Immature natural killer cell (primary cell): ENCODE data around the gene ARPC1A. TPM values are rescaled to one million over a fixed set of nuclear protein-coding genes. Genes with fewer than 3 reads are reported as not detected.
A peak's percentile ranks its signal among the peaks of the same experiment; 100 is the strongest.
"Not testable (repeated sequence)": the region's sequence is repeated elsewhere in the genome, so short reads cannot be mapped to it uniquely, and the experiment has no call there.

Experiments used
- DNase-seq, 3 donors: peaks; one replicate each; pipeline ENCODE4 v3.0.0; 2022; ENCODE audit warnings: mixed read lengths in 1 of 3
- H3K27ac Mint-ChIP-seq, 6 donors: one replicate each; pipeline ENCODE4 v1.8.0; 2020; ENCODE audit warnings: mixed read lengths in 6 of 6, mild to moderate bottlenecking in 5 of 6, inconsistent platforms in 4 of 6, moderate library complexity in 3 of 6
- H3K27me3 Mint-ChIP-seq, 3 donors: one replicate each; pipeline ENCODE4 v1.8.0; 2020 to 2021; ENCODE audit warnings: low read depth in 3 of 3, mild to moderate bottlenecking in 3 of 3, mixed read lengths in 3 of 3, moderate library complexity in 3 of 3, inconsistent platforms in 1 of 3
- H3K36me3 Mint-ChIP-seq, 3 donors: one replicate each; pipeline ENCODE4 v1.8.0; 2020; ENCODE audit warnings: mixed read lengths in 3 of 3, inconsistent platforms in 2 of 3, mild to moderate bottlenecking in 2 of 3
- H3K4me1 Mint-ChIP-seq, 2 donors: one replicate each; pipeline ENCODE4 v1.8.0; 2020; ENCODE audit warnings: inconsistent platforms in 2 of 2, mild to moderate bottlenecking in 2 of 2, mixed read lengths in 2 of 2, moderate library complexity in 1 of 2
- H3K4me3 Mint-ChIP-seq, 5 donors: one replicate each; pipeline ENCODE4 v1.8.0; 2020; ENCODE audit warnings: mild to moderate bottlenecking in 5 of 5, mixed read lengths in 5 of 5, inconsistent platforms in 3 of 5, moderate library complexity in 3 of 5
- H3K9me3 Mint-ChIP-seq, 6 donors: one replicate each; pipeline ENCODE4 v1.8.0; 2020; ENCODE audit warnings: mild to moderate bottlenecking in 6 of 6, mixed read lengths in 6 of 6, inconsistent platforms in 4 of 6, moderate library complexity in 3 of 6
- polyA plus RNA-seq, 3 donors: library from polyadenylated mRNA; unstranded; fragments of 300-500 nt; fragmentation: Illumina TruSeq; gene quantifications; one replicate each; pipeline ENCODE4 v1.2.3, GENCODE V29; 2021

The ARPC1A gene
- polyA plus RNA-seq, 3 donors from 2014 or later, result 26.6 to 49.2 (median 39.5) TPM

DNA sequence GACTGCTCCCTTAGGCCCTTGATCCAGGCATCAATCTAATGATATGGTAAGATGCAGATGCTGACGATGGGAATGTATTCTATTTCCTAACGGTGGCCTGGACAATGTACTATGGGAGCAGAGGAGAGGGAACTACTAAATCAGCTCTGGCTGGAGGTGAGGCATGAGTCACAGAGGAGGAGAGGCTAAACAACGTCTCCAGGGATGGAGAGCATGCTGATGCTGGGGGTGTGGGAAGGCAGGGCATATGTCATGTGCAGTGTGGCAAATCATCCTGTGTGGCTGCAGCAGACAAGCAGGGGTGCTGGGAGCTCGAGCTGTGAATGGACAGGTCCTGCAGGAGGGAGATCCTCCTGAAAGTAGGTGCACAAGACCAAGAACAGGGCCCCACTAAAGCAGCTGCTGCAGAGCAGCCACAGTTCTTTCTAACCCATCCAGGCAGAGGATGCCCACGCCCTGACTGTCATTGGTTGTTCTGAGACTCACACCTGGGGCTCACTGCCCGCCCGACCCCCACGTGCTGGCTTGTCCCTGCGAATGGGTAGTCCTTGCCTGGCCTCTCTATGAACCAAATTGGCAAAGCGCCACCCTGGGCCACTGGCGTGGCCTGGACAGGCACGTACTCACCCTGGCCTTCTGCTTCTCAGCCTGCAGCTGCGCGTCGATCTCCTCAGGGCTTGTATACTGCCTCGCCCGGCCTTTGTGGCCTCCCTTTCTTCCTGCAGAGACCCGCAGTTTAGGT is 78.7 kb downstream of the ARPC1A start:
- Mint-ChIP-seq H3K36me3 (peaks cover 12 to 19% (median 12%) of the 10 kb centered on the region in 3 donors), H3K4me1 (peaks cover 46 to 55% of the 10 kb centered on the region in 2 donors), H3K27me3 (peaks cover 9 to 25% (median 21%) of the 10 kb centered on the region in 3 donors), H3K27ac (peak overlapping the region; percentile 35 to 90 (median 78)), H3K4me3 (peak overlapping the region in 4 of 5 donors; percentile 29 to 80 (median 46)), H3K9me3 (no peaks in the 10 kb centered on the region)
- DNase-seq, result no peak

DNA sequence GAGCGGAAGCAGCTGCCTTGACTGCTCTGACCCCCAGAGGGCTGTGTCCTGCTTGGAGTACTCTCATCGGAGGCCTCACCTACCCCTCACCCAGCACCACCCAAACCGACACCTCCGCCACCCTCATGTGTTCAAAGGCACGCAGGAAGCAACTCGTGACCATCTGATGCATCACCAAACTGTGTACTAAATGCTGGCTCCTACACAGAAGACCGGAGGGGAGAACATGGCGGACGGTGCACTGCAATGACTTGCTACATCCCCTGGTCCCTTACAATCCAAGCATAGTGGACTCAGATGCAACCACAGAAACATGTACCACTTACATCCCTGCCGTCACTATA is 79.3 kb downstream of the ARPC1A start:
- Mint-ChIP-seq H3K27me3 (peaks cover 9 to 25% (median 23%) of the 10 kb centered on the region in 3 donors), H3K27ac (peak overlapping the region; percentile 35 to 90 (median 74)), H3K4me1 (peaks cover 50 to 60% of the 10 kb centered on the region in 2 donors), H3K4me3 (peak overlapping the region in 3 of 5 donors; percentile 29 to 80 (median 58)), H3K9me3 (no peaks in the 10 kb centered on the region), H3K36me3 (peaks cover 12 to 19% (median 12%) of the 10 kb centered on the region in 3 donors)
- peak in 2 of 3 donors; percentile 25 to 71 for DNase-seq

DNA sequence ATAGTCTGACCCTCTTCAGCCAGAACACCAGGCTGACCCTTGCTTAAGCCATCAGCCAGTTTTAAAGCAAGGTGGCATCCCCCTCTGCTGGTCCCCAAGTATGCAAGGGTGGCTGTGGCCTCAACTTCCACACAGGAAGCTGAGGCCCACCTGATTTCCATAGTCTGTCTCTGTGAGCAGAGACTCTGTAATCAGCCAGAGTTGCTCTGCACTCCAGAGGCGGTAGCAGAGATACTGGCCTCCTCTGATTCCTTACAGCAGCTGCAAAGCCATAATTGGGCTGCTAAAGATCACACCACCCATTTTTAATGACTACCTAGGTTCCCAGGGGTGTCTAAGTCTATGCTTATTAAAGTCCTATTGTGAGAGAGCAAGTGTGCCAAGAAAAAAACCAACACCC is 80.9 kb downstream of the ARPC1A start:
- Mint-ChIP-seq H3K9me3 (no peaks in the 10 kb centered on the region), H3K27me3 (peaks cover 12 to 25% (median 24%) of the 10 kb centered on the region in 3 donors), H3K36me3 (peaks cover 13 to 26% (median 16%) of the 10 kb centered on the region in 3 donors), H3K4me3 (peak overlapping the region; percentile 25 to 94 (median 90)), H3K4me1 (peaks cover 54 to 68% of the 10 kb centered on the region in 2 donors), H3K27ac (peak overlapping the region; percentile 28 to 98 (median 96))
- no peak for DNase-seq

DNA sequence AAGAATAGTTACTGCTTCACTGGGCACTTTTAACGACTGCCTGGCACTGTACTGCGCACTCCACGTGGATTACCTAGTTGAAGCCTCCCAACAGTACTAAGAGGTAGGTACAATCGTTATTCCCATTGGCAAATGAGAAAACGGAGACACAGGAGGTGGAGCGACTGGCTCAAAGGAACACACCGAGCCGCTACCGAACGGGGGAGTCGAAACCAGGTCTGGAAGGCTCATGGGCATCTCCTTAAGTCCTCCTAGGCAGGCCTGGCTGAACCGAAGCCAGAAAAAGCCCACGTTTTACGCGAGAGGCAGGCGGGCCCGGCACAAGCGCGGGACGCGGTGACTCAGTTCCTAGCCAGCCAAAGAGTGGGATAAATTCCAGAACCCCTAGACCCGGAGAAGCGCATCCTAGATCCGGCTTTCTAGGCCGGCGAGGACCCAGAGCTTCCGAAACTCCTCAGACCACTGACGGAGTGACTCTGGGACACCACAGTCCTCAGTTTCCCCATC is 82.2 kb downstream of the ARPC1A start:
- Mint-ChIP-seq H3K4me1 (peaks cover 55 to 68% of the 10 kb centered on the region in 2 donors), H3K27ac (peak overlapping the region; percentile 94 to 98 (median 96)), H3K36me3 (peaks cover 15 to 33% (median 17%) of the 10 kb centered on the region in 3 donors), H3K27me3 (peaks cover 12 to 25% (median 25%) of the 10 kb centered on the region in 3 donors), H3K9me3 (no peaks in the 10 kb centered on the region), H3K4me3 (peak overlapping the region; percentile 90 to 95 (median 94))
- no peak for DNase-seq

DNA sequence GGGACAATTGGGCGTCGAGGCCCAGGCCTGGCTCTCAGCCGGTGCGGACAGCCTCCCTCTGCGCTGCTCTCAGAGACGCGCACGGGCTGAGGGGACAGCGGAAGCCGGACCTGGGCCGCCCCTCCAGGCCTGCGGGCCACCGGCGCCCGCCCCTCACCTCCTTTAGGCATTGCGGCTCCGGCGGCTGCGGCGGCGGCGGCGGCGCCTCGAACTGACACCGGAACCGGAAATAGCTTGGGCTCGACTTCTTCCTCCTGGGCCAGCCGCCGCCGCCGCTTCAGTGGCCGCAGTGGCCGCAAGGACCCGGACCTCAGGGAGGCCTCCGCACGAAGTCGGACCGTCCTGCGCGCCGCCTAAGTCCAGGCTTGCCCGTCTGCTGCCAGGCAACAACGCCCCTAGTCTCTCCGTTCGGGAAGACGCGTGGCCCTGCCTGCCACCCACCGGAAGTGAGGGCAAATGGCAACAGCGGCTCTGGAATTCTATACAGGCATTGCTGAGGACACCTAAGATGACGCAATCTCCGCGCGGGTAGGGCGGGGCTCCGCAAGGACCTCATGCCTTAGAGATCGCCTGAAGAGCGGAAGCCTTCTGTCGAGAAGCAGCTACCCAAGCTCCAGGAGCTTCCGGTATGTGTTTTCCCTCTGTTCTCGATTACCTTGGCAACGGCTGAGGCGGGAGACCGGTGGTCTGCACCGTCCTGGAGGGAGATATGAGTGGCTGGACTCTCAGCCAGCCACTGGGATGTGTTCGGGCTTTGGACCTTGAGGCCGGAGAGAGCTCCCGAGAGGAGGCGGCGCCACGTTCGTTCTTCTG is 82.9 kb downstream of the ARPC1A start, which contains the start of the genes BUD31 and PDAP1:
TSS of gene BUD31 (plus strand) at position 591 of the 813 bp plus-strand sequence. CDS start 2,124 bp downstream, outside the sequence.
TSS of gene PDAP1 (minus strand) at position 219 of the 813 bp plus-strand sequence. CDS start at position 170, 49 bp downstream.
- Mint-ChIP-seq H3K27me3 (peaks cover 12 to 25% (median 25%) of the 10 kb centered on the region in 3 donors), H3K9me3 (no peaks in the 10 kb centered on the region), H3K27ac (peak within 1 kb of the TSS; percentile 94 to 98 (median 96)), H3K4me3 (peak within 1 kb of the TSS; percentile 90 to 95 (median 94)), H3K36me3 (peaks cover 13 to 32% (median 16%) of the 10 kb centered on the region in 3 donors), H3K4me1 (peaks cover 54 to 68% of the 10 kb centered on the region in 2 donors)
- DNase-seq, result peak; percentile 98

DNA sequence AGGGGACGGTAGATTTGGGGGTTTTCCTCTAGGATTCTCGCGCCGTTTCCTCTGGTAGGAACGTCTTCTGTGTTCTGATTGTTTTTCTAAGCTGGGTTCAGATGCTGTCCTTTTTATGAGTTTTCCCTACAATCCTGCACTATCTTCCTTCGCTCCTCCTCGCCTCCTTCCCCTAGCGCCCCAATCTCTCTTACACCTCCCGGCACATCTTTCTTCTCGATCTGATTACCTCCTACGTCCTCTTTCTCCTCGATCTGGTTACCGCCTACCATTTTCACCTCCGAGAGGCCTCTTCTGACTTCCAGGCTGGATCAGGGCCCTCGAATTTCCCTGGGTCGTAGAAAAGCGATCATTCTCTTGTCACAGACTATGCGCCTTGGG is 83.5 kb downstream of the ARPC1A start:
- Mint-ChIP-seq H3K27ac (peak overlapping the region; percentile 94 to 98 (median 96)), H3K4me3 (peak overlapping the region; percentile 90 to 95 (median 94)), H3K4me1 (peaks cover 50 to 64% of the 10 kb centered on the region in 2 donors), H3K9me3 (no peaks in the 10 kb centered on the region), H3K36me3 (peaks cover 13 to 28% (median 16%) of the 10 kb centered on the region in 3 donors), H3K27me3 (peaks cover 12 to 25% (median 25%) of the 10 kb centered on the region in 3 donors)
- no peak for DNase-seq

DNA sequence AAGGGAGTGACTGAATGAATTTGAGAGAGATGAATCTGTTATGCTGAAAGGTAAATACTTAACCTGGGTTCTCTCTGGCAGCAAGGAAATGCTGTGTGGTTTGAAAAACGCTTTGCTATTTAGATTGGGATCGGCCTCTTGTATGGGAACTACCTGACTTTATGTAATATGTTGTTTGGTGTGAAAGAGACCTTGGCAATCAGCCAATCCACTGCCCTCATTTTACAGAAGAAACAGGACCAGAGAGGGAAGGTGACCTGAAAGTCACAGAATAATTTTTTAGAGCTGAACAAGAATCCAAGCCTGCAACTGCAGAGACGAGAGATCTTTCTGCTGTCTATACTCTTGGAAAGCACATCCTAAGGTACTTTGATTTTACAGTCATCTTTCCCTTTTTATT is 84.1 kb downstream of the ARPC1A start:
- Mint-ChIP-seq H3K36me3 (peaks cover 14 to 28% (median 18%) of the 10 kb centered on the region in 3 donors), H3K4me3 (peak overlapping the region; percentile 90 to 95 (median 94)), H3K27ac (peak overlapping the region; percentile 92 to 97 (median 96)), H3K27me3 (peaks cover 12 to 25% (median 22%) of the 10 kb centered on the region in 3 donors), H3K9me3 (no peaks in the 10 kb centered on the region), H3K4me1 (peaks cover 43 to 59% of the 10 kb centered on the region in 2 donors)
- DNase-seq, result no peak

DNA sequence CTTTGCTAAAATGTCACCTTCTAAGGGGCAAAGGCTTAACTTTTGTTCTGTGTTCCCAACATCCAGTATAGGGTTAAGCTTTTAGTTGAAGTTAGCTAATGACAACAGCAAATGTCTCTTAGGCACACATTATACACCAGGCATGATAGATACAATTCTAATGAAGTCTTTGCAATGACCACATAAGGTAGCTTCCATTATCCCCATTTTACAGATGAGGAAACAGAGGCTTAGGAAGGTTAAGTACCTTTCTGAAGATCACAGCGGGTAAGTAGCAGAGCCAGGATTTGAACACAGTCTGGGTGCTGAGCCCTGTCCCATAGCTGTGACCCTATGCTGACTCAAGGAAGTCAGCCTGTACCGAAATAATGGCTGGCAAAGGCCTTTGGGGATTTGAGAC is 84.9 kb downstream of the ARPC1A start:
- Mint-ChIP-seq H3K9me3 (no peaks in the 10 kb centered on the region), H3K27ac (peak overlapping the region; percentile 56 to 97 (median 94)), H3K36me3 (peaks cover 20 to 34% (median 21%) of the 10 kb centered on the region in 3 donors), H3K4me1 (peaks cover 39 to 63% of the 10 kb centered on the region in 2 donors), H3K27me3 (peaks cover 12 to 25% (median 17%) of the 10 kb centered on the region in 3 donors), H3K4me3 (peak overlapping the region; percentile 90 to 95 (median 94))
- no peak for DNase-seq

DNA sequence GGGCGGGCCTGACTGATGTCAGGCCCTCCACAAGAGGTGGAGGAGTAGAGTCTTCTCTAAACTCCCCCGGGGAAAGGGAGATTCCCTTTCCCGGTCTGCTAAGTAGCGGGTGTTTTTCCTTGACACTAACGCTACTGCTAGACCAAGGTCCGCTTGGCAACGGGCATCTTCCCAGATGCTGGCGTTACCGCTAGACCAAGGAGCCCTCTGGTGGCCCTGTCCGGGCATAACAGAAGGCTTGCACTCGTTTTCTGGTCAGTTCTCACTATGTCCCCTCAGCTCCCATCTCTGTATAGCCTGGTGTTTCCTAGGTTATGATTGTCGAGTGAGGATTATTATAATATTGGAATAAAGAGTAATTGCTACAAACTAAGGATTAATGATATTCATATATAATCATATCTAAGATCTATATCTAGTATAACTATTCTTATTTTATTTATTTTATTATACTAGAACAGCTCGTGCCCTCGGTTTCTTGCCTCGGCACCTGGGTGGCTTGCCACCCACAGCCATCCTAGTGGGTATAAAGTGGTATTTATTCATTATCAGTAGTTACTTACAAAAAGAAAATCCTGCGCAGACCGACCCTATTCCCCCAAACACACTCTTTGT is 89.9 kb downstream of the ARPC1A start:
- H3K4me3 Mint-ChIP-seq, H3K27me3 Mint-ChIP-seq, H3K9me3 Mint-ChIP-seq: not testable (repeated sequence)
- peaks cover 27 to 64% (median 29%) of the 10 kb centered on the region in 3 donors for H3K36me3 Mint-ChIP-seq
- DNase-seq, result peak in 1 of 3 donors; percentile 25
- peaks cover 6 to 23% of the 10 kb centered on the region in 2 donors for H3K4me1 Mint-ChIP-seq
- H3K27ac Mint-ChIP-seq, result peak overlapping the region in 2 of 6 donors; percentile 53 to 62

Other genes starting within 250 kb of the ARPC1A start
- 1 to 10 TPM in 2 of 3 donors, under 1 TPM in 1; 0.93 to 2.0 (median 1.2) TPM for gene SMURF1, start 181.8 kb upstream of the ARPC1A start, polyA plus RNA-seq
- gene KPNA7, start 117.8 kb upstream of the ARPC1A start, polyA plus RNA-seq, result not detected
- not detected for gene MYH16, start 53.1 kb upstream of the ARPC1A start, polyA plus RNA-seq
- 100 to 1,000 TPM; 582 to 834 (median 626) TPM for gene ARPC1B, start 48.8 kb downstream of the ARPC1A start, polyA plus RNA-seq
- gene PDAP1, start 82.7 kb downstream of the ARPC1A start, polyA plus RNA-seq, result 10 to 100 TPM; 20.7 to 43.3 (median 30.0) TPM
- gene BUD31, start 83.1 kb downstream of the ARPC1A start, polyA plus RNA-seq, result 100 to 1,000 TPM; 265 to 362 (median 279) TPM
- gene PTCD1, start 112.9 kb downstream of the ARPC1A start, polyA plus RNA-seq, result 1 to 10 TPM in 2 of 3 donors, under 1 TPM in 1; 0.83 to 3.7 (median 1.4) TPM
- gene CPSF4, start 113.0 kb downstream of the ARPC1A start, polyA plus RNA-seq, result 10 to 100 TPM; 18.4 to 26.6 (median 22.2) TPM
- 100 to 1,000 TPM; 455 to 757 (median 495) TPM for gene ATP5MF, start 140.3 kb downstream of the ARPC1A start, polyA plus RNA-seq
- gene ZNF789, start 147.0 kb downstream of the ARPC1A start, polyA plus RNA-seq, result 1 to 10 TPM; 4.6 to 7.6 (median 5.4) TPM
- gene ZNF394, start 174.4 kb downstream of the ARPC1A start, polyA plus RNA-seq, result 10 to 100 TPM; 68.6 to 91.7 (median 76.0) TPM
- gene ZKSCAN5, start 178.8 kb downstream of the ARPC1A start, polyA plus RNA-seq, result 1 to 10 TPM; 3.2 to 9.4 (median 4.6) TPM
- gene FAM200A, start 226.2 kb downstream of the ARPC1A start, polyA plus RNA-seq, result 1 to 10 TPM in 2 of 3 donors, not detected in 1; 1.9 to 4.7 TPM
- gene ZNF655, start 232.7 kb downstream of the ARPC1A start, polyA plus RNA-seq, result 10 to 100 TPM; 69.8 to 98.9 (median 75.0) TPM